ENCODE measurements around the gene DDT.
"Not testable (repeated sequence)": the region's sequence is repeated elsewhere in the genome, so short reads cannot be mapped to it uniquely, and the experiment has no call there.

Gene DDT

GRCh38 chr22:24003887-24004286 is 29.6 kb upstream of the DDT start:
- no peak for DNase-seq (ENCODE audit: low read depth)
- no peak for TF ChIP-seq CTCF (IDR thresholded peaks at IDR 0.05; ENCODE audit: control insufficient read depth, insufficient read depth, low read depth, low read length, missing control alignments)
- no peak overlapping the region for H3K4me3 ChIP-seq (ENCODE audit: control insufficient read depth, low read depth, low read length)

- no peak for TF ChIP-seq CTCF (IDR thresholded peaks at IDR 0.05; ENCODE audit: control insufficient read depth, insufficient read depth, low read depth, low read length, missing control alignments)
These were observed 28.6 kb upstream of the DDT start for GRCh38 chr22:24002851-24003250.

GRCh38 chr22:24002272-24002671 is 28.0 kb upstream of the DDT start:
- no peak for TF ChIP-seq CTCF (IDR thresholded peaks at IDR 0.05; ENCODE audit: control insufficient read depth, insufficient read depth, low read depth, low read length, missing control alignments)
- H3K4me3 ChIP-seq (ENCODE audit: control insufficient read depth, low read depth, low read length): no peak overlapping the region
- DNase-seq (ENCODE audit: low read depth): no peak

More at GRCh38 chr22:24002851-24003250, 28.6 kb upstream of the DDT start:
- no peak overlapping the region for H3K4me3 ChIP-seq (ENCODE audit: control insufficient read depth, low read depth, low read length)
- DNase-seq (ENCODE audit: low read depth): no peak

- no peak for TF ChIP-seq CTCF (IDR thresholded peaks at IDR 0.05; ENCODE audit: control insufficient read depth, insufficient read depth, low read depth, low read length, missing control alignments)
- H3K4me3 ChIP-seq (ENCODE audit: control insufficient read depth, low read depth, low read length): no peak overlapping the region
- no peak for DNase-seq (ENCODE audit: low read depth)
These were observed 27.1 kb upstream of the DDT start for GRCh38 chr22:24001314-24001713.

GRCh38 chr22:23999779-24000178 is 25.5 kb upstream of the DDT start:
- H3K4me3 ChIP-seq (ENCODE audit: control insufficient read depth, low read depth, low read length); DNase-seq (ENCODE audit: low read depth): not testable (repeated sequence)

- no peak for TF ChIP-seq CTCF (IDR thresholded peaks at IDR 0.05; ENCODE audit: control insufficient read depth, insufficient read depth, low read depth, low read length, missing control alignments)
- no peak for DNase-seq (ENCODE audit: low read depth)
- H3K4me3 ChIP-seq (ENCODE audit: control insufficient read depth, low read depth, low read length): no peak overlapping the region
These were observed 22.9 kb upstream of the DDT start for GRCh38 chr22:23997092-23997491.

- not testable (repeated sequence) for H3K4me3 ChIP-seq (ENCODE audit: control insufficient read depth, low read depth, low read length); DNase-seq (ENCODE audit: low read depth)
These were observed 19.4 kb upstream of the DDT start for GRCh38 chr22:23993581-23994177.

GRCh38 chr22:23993080-23993479 is 18.8 kb upstream of the DDT start:
- not testable (repeated sequence) for DNase-seq (ENCODE audit: low read depth); H3K4me3 ChIP-seq (ENCODE audit: control insufficient read depth, low read depth, low read length)

GRCh38 chr22:23989583-23990244 is 15.5 kb upstream of the DDT start:
- DNase-seq (ENCODE audit: low read depth); H3K4me3 ChIP-seq (ENCODE audit: control insufficient read depth, low read depth, low read length): not testable (repeated sequence)

GRCh38 chr22:23986538-23987178 is 12.4 kb upstream of the DDT start:
- H3K4me3 ChIP-seq (ENCODE audit: control insufficient read depth, low read depth, low read length); DNase-seq (ENCODE audit: low read depth): not testable (repeated sequence)

- not testable (repeated sequence) for DNase-seq (ENCODE audit: low read depth); H3K4me3 ChIP-seq (ENCODE audit: control insufficient read depth, low read depth, low read length)
These were observed 11.8 kb upstream of the DDT start for GRCh38 chr22:23986089-23986488.
